Hepatocyte (in vitro differentiated cells): Measurements from ENCODE around the gene HTR1E. TPM values are rescaled to one million over a fixed set of nuclear protein-coding genes. Genes with fewer than 3 reads are reported as not detected.

Source experiments
- DNase-seq: peaks from one replicate; pipeline ENCODE4 v3.0.0-alpha.2; 2016; ENCODE audit warnings: low spot score
- H2AFZ ChIP-seq: fragments of 200-600 bp; sonication (generic); 2 replicates; pipeline ENCODE4 v1.6.0; 2016; ENCODE audit warnings: antibody characterized with exemption, mild to moderate bottlenecking
- H3K27ac ChIP-seq: fragments of 200-600 bp; sonication (generic); 2 replicates; pipeline ENCODE4 v1.5.1; 2016; ENCODE audit warnings: mild to moderate bottlenecking
- H3K27me3 ChIP-seq: fragments of 200-600 bp; sonication (generic); 2 replicates; pipeline ENCODE4 v1.6.1; 2016
- H3K36me3 ChIP-seq: fragments of 200-600 bp; sonication (generic); replicated peaks from 2 replicates; pipeline ENCODE4 v1.5.1; 2016; ENCODE audit warnings: low read depth; ENCODE audit not compliant: insufficient read depth
- H3K4me1 ChIP-seq: fragments of 200-600 bp; sonication (generic); 2 replicates; pipeline ENCODE4 v1.5.1; 2016; ENCODE audit warnings: mild to moderate bottlenecking, moderate library complexity; ENCODE audit not compliant: insufficient read depth
- H3K4me2 ChIP-seq: fragments of 200-600 bp; sonication (generic); 2 replicates; pipeline ENCODE4 v1.6.0; 2016
- H3K4me3 ChIP-seq: fragments of 200-600 bp; sonication (generic); 2 replicates; pipeline ENCODE4 v1.5.1; 2016; ENCODE audit warnings: mild to moderate bottlenecking
- H3K79me2 ChIP-seq: fragments of 200-600 bp; sonication (generic); 2 replicates; pipeline ENCODE4 v1.6.0; 2017; ENCODE audit warnings: mild to moderate bottlenecking
- H3K9me2 ChIP-seq: fragments of 200-600 bp; sonication (generic); replicated peaks from 2 replicates; pipeline ENCODE4 v1.6.0; 2017; ENCODE audit warnings: mild to moderate bottlenecking; ENCODE audit not compliant: insufficient read depth
- H3K9me3 ChIP-seq: fragments of 200-600 bp; sonication (generic); 2 replicates; pipeline ENCODE4 v1.5.1; 2016; ENCODE audit warnings: low read depth, mild to moderate bottlenecking
- H4K20me1 ChIP-seq: fragments of 200-600 bp; sonication (generic); 2 replicates; pipeline ENCODE4 v1.6.0; 2016; ENCODE audit warnings: mild to moderate bottlenecking; ENCODE audit not compliant: insufficient read depth, poor library complexity, severe bottlenecking
- CTCF ChIP-seq: fragments of 200-600 bp; sonication (generic); IDR thresholded peaks from 2 replicates; pipeline ENCODE4 v1.5.1; 2016; ENCODE audit warnings: antibody characterized with exemption, mild to moderate bottlenecking; ENCODE audit not compliant: poor library complexity
- EZH2 ChIP-seq: fragments of 200-600 bp; sonication (generic); IDR thresholded peaks from 2 replicates; pipeline ENCODE4 v1.6.1; 2016; ENCODE audit warnings: antibody characterized with exemption, mild to moderate bottlenecking, borderline replicate concordance
- EZH2phosphoT487 ChIP-seq: fragments of 200-600 bp; sonication (generic); IDR thresholded peaks from one replicate; pipeline ENCODE4 v1.6.1; 2018; ENCODE audit warnings: antibody characterized with exemption, mild to moderate bottlenecking, low read depth, moderate library complexity; ENCODE audit not compliant: unreplicated experiment, severe bottlenecking
- WGBS: methylation state at CpG from one replicate; pipeline ENCODE4 v1.1.6; 2016; ENCODE audit warnings: low lambda C conversion rate; ENCODE audit errors: missing lambda C conversion rate; 5-methylcytosine and 5-hydroxymethylcytosine counted together
- polyA plus RNA-seq: library from polyadenylated mRNA; unstranded; fragments of >200 nt; fragmentation: Nextera tagmentation; extraction: Ambion mirVana; gene quantifications from 2 replicates; pipeline ENCODE4 v1.2.1, GENCODE V29; 2016
- total RNA-seq: library from RNA; depleted of rRNA; stranded (reverse); fragments of >200 nt; gene quantifications from 2 replicates; pipeline ENCODE4 v1.2.3, GENCODE V29; 2014

HTR1E gene
- total and polyA plus RNA-seq, 2 experiments from 2014 or later = 3.4 to 6.2 TPM

DNA sequence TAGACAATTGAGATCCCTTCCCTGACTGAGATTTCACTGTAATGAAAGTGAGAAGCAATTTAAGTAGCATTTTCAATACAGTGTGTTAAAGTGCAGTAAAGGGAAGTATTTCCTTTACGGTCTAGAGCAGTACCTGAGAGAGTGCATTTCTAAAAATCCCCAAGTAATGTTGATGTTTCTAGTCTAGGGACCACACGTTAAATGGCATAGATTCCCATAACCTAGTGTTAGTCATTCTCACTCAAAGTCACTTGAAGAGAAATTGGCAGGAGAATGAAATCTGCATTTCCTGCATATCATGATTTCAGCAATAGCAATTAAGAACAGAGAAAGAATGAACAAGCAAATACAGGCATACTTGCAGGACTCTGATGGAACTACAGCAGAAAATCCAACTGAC is 89.7 kb downstream of the HTR1E start:
- Histone ChIP-seq H3K4me1 (no peaks in the 10 kb centered on the region), H3K36me3 (no peaks in the 10 kb centered on the region), H3K4me2 (no peak overlapping the region), H2AFZ (no peak overlapping the region), H3K4me3 (no peak overlapping the region), H3K27me3 (no peaks in the 10 kb centered on the region), H4K20me1 (no peaks in the 10 kb centered on the region), H3K79me2 (no peaks in the 10 kb centered on the region), H3K27ac (no peak overlapping the region), H3K9me2 (no peaks in the 10 kb centered on the region), H3K9me3 (no peaks in the 10 kb centered on the region)
- 94% methylated on average over 2 of the region's 2 CpGs for WGBS
- no peak for TF ChIP-seq EZH2
- no peak for TF ChIP-seq EZH2phosphoT487
- TF ChIP-seq CTCF = no peak
- DNase-seq = no peak

DNA sequence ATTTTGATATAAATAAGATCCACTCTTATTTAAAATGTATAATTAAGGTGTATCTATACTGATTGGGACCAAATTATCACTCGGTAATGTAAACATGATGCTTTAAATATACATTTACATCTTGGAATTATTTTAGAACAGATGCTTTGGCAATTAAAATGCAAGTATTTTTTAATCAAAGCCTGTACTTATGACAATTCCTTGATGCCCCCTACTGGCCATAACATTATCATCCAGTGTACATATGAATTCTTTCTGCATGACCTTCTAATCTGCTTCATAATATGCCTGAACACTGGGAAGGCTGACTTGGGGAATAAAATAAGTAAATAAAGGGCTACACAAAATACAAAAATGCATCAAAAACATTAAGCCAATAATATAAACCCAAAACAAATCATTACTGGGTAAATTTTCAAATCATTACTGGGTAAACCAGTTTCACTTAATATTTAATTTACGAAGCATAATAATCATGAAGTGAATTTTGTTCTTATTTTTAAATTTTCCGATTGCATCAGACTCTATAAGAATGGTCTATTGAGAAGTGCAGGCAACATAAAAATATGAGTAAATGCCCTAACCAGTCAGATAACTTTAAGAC is 92.5 kb downstream of the HTR1E start:
- H2AFZ ChIP-seq = no peak overlapping the region
- no peaks in the 10 kb centered on the region for H3K79me2 ChIP-seq
- WGBS = 73% methylated on average over 3 of the region's 3 CpGs
- no peaks in the 10 kb centered on the region for H4K20me1 ChIP-seq
- no peaks in the 10 kb centered on the region for H3K27me3 ChIP-seq
- H3K9me3 ChIP-seq = no peaks in the 10 kb centered on the region
- TF ChIP-seq CTCF (peak; percentile 73), EZH2 (no peak)
- H3K4me3 ChIP-seq = no peak overlapping the region
- no peaks in the 10 kb centered on the region for H3K9me2 ChIP-seq
- H3K4me2 ChIP-seq = no peak overlapping the region
- no peaks in the 10 kb centered on the region for H3K36me3 ChIP-seq
- H3K27ac ChIP-seq = no peak overlapping the region
- peak; percentile 75 for DNase-seq
- H3K4me1 ChIP-seq = no peaks in the 10 kb centered on the region

DNA sequence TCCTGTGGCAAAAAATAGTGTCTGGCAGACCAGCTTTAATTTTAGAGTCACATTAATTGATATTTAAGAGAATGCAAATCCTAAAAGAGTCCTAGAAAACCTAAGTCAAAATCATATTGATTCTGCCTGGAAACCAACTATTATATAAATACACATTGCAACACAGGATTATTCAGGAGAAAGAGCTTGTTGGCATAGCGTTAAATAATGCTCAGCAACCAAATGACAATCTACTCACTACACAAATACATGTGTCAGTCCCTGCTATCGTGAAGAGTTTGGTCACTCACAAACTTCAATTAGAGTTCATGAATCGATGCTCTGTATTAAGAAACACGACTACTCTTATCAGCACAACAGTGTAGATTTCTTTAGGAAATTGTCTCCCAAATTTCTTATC is 103.4 kb downstream of the HTR1E start:
- Histone ChIP-seq H2AFZ (no peak overlapping the region), H3K79me2 (no peaks in the 10 kb centered on the region), H3K36me3 (no peaks in the 10 kb centered on the region), H3K4me2 (no peak overlapping the region), H3K4me3 (no peak overlapping the region), H3K27ac (no peak overlapping the region), H3K4me1 (no peaks in the 10 kb centered on the region), H3K9me3 (no peaks in the 10 kb centered on the region), H3K27me3 (no peaks in the 10 kb centered on the region), H3K9me2 (no peaks in the 10 kb centered on the region), H4K20me1 (no peaks in the 10 kb centered on the region)
- TF ChIP-seq CTCF (no peak), EZH2 (no peak), EZH2phosphoT487 (no peak)
- 88% methylated on average over 4 of the region's 4 CpGs for WGBS
- no peak for DNase-seq

- Histone ChIP-seq H3K27me3 (no peaks in the 10 kb centered on the region), H3K36me3 (no peaks in the 10 kb centered on the region), H3K27ac (no peak overlapping the region), H4K20me1 (no peaks in the 10 kb centered on the region), H3K79me2 (no peaks in the 10 kb centered on the region), H3K4me2 (no peak overlapping the region), H3K4me3 (no peak overlapping the region), H2AFZ (no peak overlapping the region), H3K9me3 (no peaks in the 10 kb centered on the region), H3K4me1 (no peaks in the 10 kb centered on the region), H3K9me2 (no peaks in the 10 kb centered on the region)
- 68% methylated on average over 5 of the region's 5 CpGs for WGBS
- TF ChIP-seq CTCF = no peak
- TF ChIP-seq EZH2phosphoT487 = no peak
- TF ChIP-seq EZH2 = no peak
- DNase-seq = no peak
Measured at GRCh38 chr6:87045521-87046075, 108.3 kb downstream of the HTR1E start.
